A549 treated with AZD2906 at 1 μM for 4 hours (cell line): ENCODE data around the gene DCTD. TPM values are rescaled to one million over a fixed set of nuclear protein-coding genes. Genes with fewer than 3 reads are reported as not detected.

Experiments used
- total RNA-seq: library from RNA; stranded (reverse); fragments of 200-300 nt; extraction: Qiagen RNA extraction; gene quantifications from 5 replicates; pipeline ENCODE4 v1.2.3, GENCODE V29; 2022

DCTD gene
- total RNA-seq = 71.4 to 83.3 TPM (median 74.5 TPM) in 5 replicates

DNA sequence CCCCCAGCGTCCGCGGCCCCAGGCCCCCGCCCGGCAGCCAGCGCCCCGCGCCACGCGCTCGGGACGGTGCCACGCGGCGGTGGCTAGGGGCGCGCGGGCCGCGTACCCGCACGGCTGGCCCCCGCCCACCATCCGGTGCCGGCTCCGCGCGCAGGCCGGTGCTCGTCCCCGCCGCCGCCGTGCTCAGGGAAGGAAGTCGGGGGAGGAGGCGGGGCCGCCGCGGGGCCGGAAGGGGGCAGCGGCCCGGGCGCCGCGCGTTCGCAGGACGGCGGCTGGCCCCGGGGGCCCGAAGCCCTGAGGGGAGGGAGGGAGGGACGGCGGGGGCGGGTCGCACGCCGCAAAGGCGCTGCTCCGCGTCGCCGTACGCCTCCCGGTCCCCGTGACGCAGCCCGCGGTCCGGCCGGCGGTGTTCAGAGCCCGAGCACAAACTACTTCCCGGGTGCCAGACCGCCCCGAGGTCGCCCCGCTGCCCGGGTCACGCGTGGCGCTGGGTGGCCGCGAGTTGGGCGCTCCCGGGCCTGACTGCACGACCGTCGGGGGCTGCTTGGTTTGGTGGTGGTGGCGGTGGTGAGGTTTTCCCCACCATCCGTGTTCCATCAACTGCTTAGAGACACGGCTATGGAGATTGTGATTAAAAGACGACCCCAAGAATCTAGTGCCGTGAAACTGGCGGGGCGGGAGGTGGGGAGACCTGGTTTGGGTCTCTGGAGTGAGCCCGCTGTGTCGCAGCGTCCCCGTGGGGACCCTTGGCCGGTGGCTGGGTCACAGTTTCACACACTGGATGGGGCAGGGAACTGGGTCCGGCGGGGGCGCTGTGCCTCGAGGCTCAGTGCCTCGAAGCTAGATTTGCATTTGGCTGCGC is at the start of gene DCTD:
TSS of gene DCTD (minus strand) at position 205 of the 862 bp plus-strand sequence. CDS start 1,818 bp downstream, outside the sequence.

Other genes starting within 250 kb of the DCTD start
- gene WWC2, start 181.9 kb upstream of the DCTD start, total RNA-seq = 13.3 to 18.2 TPM (median 15.7 TPM) in 5 replicates